Panc1 (cell line): Measurements from ENCODE around the gene ERMAP.

Experiments
- CTCF ChIP-seq: fragments of 450-650 bp; IDR thresholded peaks from 2 replicates; pipeline ENCODE4 v1.5.1; 2017; ENCODE audit warnings: mild to moderate bottlenecking
- SIN3A ChIP-seq: IDR thresholded peaks from 2 replicates; pipeline ENCODE4 v1.6.1; 2012; ENCODE audit warnings: low read depth, mild to moderate bottlenecking, low read length, moderate library complexity, borderline replicate concordance; ENCODE audit not compliant: insufficient read depth

- TF ChIP-seq CTCF (no peak), SIN3A (no peak)
These were observed 74.7 kb downstream of the ERMAP start for GRCh38 chr1:42891465-42892138.
